Thyroid gland (tissue), 4 donors: ENCODE results near the gene PFN3. TPM values are rescaled to one million over a fixed set of nuclear protein-coding genes. Genes with fewer than 3 reads are reported as not detected.

ENCODE experiments used
- DNase-seq, 2 donors: peaks; one replicate each; pipeline ENCODE4 v3.0.0-alpha.2; 2019
- H3K27ac ChIP-seq, 3 donors: fragments of 200-600 bp; sonication (generic); 1 replicate in 2 of 3; 2 replicates in 1 of 3; pipeline ENCODE4 v1.5.1; 2016 to 2019; ENCODE audit warnings: mild to moderate bottlenecking in 1 of 3, moderate library complexity in 1 of 3
- H3K27me3 ChIP-seq: fragments of 200-600 bp; sonication (generic); one replicate; pipeline ENCODE4 v1.5.1; 2019
- H3K36me3 ChIP-seq, 2 donors: fragments of 200-600 bp; sonication (generic); one replicate each; pipeline ENCODE4 v1.5.1; 2016 to 2019
- H3K4me1 ChIP-seq, 2 donors: fragments of 200-600 bp; sonication (generic); one replicate each; pipeline ENCODE4 v1.5.1; 2017 to 2019
- H3K4me3 ChIP-seq, 3 donors: fragments of 200-600 bp; sonication (generic); replicated peaks in 1 of 3; 1 replicate in 2 of 3; 2 replicates in 1 of 3; pipeline ENCODE4 v1.5.1; 2016; ENCODE audit warnings: mild to moderate bottlenecking in 1 of 3
- H3K9me3 ChIP-seq: fragments of 200-600 bp; sonication (generic); one replicate; pipeline ENCODE4 v1.5.1; 2017
- POLR2A ChIP-seq, 2 donors: fragments of 450-650 bp; IDR thresholded peaks; one replicate each; pipeline ENCODE4 v1.6.1; 2017; ENCODE audit warnings: antibody characterized with exemption in 2 of 2, mild to moderate bottlenecking in 2 of 2, moderate library complexity in 1 of 2
- WGBS, 2 donors: methylation state at CpG; one replicate each; pipeline ENCODE4 v1.1.5; 2017; 5-methylcytosine and 5-hydroxymethylcytosine counted together
- intact Hi-C: fragments of 100-400 bp; cut with DNase I; formaldehyde crosslinking; loops from one replicate; pipeline ENCODE4 v1.15.1; 2023
- total RNA-seq, 4 donors: library from RNA; depleted of rRNA; stranded (reverse); fragments of >200 nt; gene quantifications; one replicate each; pipeline ENCODE4 v1.2.3, GENCODE V29; 2016
- TF ChIP-seq, protein P1 (sequence below), 6 experiments: fragments of 200-600 bp in 3 of 6; fragments of 450-650 bp in 3 of 6; sonication (generic) in 3 of 6; IDR thresholded peaks; one replicate each; pipeline ENCODE4 v1.5.1; 2016 to 2019; ENCODE audit warnings: antibody characterized with exemption in 6 of 6, mild to moderate bottlenecking in 2 of 6, inconsistent platforms in 1 of 6, moderate library complexity in 1 of 6

PFN3 gene
- total RNA-seq, 4 donors from 2014 or later = not detected

DNA sequence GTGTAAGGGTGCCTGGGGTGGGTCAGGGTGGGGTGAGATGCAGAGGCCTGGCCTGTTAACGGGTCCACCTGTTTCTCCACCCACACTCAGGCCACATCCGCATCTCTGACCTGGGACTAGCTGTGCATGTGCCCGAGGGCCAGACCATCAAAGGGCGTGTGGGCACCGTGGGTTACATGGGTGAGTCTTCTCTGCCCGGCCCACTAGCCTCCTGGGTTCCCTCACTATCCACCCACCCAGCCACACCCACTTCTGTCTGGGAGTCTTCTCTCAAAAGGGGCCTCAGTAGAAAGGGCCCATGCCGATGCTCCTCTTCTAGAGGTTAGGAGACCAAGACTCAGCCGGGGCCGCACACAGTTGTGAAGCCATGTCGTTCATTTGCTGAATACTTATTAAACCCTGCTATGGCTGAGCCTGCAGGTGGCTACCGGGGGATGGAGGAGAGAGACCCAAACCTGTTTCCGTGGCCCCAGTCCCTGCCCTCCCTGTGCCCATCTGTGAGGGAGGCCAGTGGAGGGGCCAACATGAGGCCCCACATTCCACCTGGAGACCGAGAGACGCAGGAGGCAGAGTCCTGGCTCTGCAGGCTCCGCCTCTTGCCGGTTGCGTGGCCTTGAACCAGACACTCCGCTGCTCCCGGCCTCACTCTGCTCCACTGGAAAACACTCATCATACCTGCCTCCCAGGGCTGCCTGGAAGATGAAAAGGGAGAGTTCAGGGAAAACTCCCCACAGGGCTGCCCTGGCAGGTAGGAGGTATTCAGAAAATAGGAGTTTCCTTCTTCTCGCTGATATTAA lies 34.7 kb upstream of the PFN3 start:
- intact Hi-C loops = no loop called here
- WGBS, 2 donors = 93 to 95% methylated on average over 12 to 19 of the region's 20 CpGs
- TF ChIP-seq, protein P1, sequence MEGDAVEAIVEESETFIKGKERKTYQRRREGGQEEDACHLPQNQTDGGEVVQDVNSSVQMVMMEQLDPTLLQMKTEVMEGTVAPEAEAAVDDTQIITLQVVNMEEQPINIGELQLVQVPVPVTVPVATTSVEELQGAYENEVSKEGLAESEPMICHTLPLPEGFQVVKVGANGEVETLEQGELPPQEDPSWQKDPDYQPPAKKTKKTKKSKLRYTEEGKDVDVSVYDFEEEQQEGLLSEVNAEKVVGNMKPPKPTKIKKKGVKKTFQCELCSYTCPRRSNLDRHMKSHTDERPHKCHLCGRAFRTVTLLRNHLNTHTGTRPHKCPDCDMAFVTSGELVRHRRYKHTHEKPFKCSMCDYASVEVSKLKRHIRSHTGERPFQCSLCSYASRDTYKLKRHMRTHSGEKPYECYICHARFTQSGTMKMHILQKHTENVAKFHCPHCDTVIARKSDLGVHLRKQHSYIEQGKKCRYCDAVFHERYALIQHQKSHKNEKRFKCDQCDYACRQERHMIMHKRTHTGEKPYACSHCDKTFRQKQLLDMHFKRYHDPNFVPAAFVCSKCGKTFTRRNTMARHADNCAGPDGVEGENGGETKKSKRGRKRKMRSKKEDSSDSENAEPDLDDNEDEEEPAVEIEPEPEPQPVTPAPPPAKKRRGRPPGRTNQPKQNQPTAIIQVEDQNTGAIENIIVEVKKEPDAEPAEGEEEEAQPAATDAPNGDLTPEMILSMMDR (IDR thresholded peaks at IDR 0.05) = no peak
- TF ChIP-seq POLR2A (IDR thresholded peaks at IDR 0.05) = no peak
- no peaks in the 10 kb centered on the region for H3K4me1 ChIP-seq
- DNase-seq = no peak
- H3K27ac ChIP-seq = no peak overlapping the region
- peaks cover 46 to 55% of the 10 kb centered on the region in 2 donors for H3K36me3 ChIP-seq
- H3K4me3 ChIP-seq = no peak overlapping the region
- H3K27me3 ChIP-seq = no peaks in the 10 kb centered on the region
- no peaks in the 10 kb centered on the region for H3K9me3 ChIP-seq

DNA sequence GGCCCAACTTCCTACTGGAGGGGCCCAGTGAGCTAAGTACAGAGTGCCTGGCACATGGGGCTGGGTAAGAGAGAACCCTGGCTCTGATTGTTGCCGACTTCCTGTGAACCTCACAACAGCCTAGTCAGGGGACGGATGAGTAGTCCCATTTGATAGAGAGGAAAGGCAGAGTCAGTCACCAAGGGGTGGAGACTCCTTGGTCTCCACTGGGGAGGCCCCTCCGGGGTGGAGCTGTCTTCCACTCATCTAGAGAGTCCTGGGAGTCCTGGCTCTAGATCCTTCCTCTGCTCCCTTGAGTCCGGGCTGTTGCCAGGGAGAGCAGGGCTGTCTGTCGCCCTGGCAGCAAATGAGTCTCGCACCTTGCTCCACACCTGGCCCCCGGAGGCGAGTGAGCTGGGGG lies 34.0 kb upstream of the PFN3 start:
- Histone ChIP-seq H3K27me3 (no peaks in the 10 kb centered on the region), H3K36me3 (peaks cover 46 to 55% of the 10 kb centered on the region in 2 donors), H3K27ac (no peak overlapping the region), H3K4me3 (no peak overlapping the region), H3K4me1 (no peaks in the 10 kb centered on the region), H3K9me3 (no peaks in the 10 kb centered on the region)
- WGBS, 2 donors = 91 to 95% methylated on average over 3 to 8 of the region's 8 CpGs
- intact Hi-C loops = no loop called here
- DNase-seq = no peak
- no peak for TF ChIP-seq POLR2A (IDR thresholded peaks at IDR 0.05)
- TF ChIP-seq, protein P1 (IDR thresholded peaks at IDR 0.05) = no peak

DNA sequence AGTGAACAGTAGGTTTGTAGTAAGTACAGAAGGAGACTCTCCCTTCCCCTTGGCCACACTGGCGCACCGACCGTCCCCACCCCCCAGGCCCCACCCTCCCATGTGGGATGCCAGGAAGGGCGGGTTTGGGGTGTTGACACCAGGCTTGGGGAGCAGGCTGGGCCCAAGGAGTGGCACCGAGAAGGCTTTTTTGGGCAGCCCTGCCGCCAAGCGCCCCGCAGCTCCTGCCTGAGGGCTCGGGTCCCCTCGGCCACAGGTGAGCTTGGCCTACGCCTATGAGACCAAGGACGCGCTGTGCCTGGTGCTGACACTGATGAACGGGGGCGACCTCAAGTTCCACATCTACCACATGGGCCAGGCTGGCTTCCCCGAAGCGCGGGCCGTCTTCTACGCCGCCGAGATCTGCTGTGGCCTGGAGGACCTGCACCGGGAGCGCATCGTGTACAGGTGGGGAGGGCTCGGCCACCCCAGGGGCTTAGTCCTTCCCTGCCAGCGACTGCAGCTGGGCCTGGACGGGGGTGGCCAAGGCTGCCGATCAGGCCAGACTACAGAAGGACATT lies 33.3 kb upstream of the PFN3 start:
- TF ChIP-seq, protein P1 (IDR thresholded peaks at IDR 0.05) = no peak
- no peak for TF ChIP-seq POLR2A (IDR thresholded peaks at IDR 0.05)
- Histone ChIP-seq H3K36me3 (peaks cover 46 to 53% of the 10 kb centered on the region in 2 donors), H3K27me3 (no peaks in the 10 kb centered on the region), H3K4me1 (no peaks in the 10 kb centered on the region), H3K4me3 (no peak overlapping the region), H3K9me3 (no peaks in the 10 kb centered on the region), H3K27ac (no peak overlapping the region)
- DNase-seq = no peak
- WGBS, 2 donors = 94 to 95% methylated on average over 16 to 25 of the region's 29 CpGs
- intact Hi-C loops = no loop called here

DNA sequence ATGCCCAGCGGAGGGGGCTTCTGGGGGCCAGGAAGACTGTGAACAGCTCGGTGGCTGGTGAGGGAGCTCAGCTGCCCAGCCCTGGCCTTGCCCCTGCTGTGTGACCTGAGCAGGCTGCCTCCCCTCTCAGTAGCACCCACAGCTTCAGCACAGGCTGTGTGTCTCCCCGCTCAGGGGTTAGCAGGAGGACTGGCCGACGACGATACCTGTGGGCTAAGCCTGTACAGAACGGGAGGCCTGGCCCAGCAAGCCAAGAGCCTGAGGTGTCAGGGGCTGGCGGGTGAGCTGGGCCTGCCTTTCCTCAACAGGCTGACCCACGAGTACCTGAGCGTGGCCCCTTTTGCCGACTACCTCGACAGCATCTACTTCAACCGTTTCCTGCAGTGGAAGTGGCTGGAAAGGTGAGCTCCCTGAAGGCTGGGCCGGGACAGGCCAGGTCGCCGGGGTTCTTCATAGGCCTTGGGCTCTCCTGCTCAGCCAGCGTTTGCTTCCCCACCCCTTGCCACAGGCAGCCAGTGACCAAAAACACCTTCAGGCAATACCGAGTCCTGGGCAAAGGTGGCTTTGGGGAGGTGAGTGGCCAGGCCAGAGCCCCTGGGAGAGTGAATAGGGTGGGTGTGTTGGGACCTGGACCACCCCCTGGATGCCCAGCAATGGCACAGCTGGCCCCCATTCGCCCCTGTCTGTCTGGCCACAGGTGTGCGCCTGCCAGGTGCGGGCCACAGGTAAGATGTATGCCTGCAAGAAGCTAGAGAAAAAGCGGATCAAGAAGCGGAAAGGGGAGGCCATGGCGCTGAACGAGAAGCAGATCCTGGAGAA lies 32.6 kb upstream of the PFN3 start:
- no peaks in the 10 kb centered on the region for H3K9me3 ChIP-seq
- no peak overlapping the region for H3K27ac ChIP-seq

More for the DNA sequence above, 32.6 kb upstream of the PFN3 start:
- peaks cover under 1 to 2% of the 10 kb centered on the region in 2 donors for H3K4me1 ChIP-seq
- no peak overlapping the region for H3K4me3 ChIP-seq
- 93 to 95% methylated on average over 16 to 23 of the region's 25 CpGs for WGBS, 2 donors
- TF ChIP-seq POLR2A (IDR thresholded peaks at IDR 0.05) = no peak
- TF ChIP-seq, protein P1 (IDR thresholded peaks at IDR 0.05) = no peak
- peaks cover 46% of the 10 kb centered on the region in 2 donors for H3K36me3 ChIP-seq
- DNase-seq = no peak
- no peaks in the 10 kb centered on the region for H3K27me3 ChIP-seq
- intact Hi-C loops = no loop called here
